ENCODE measurements around the gene RILPL2. TPM values are rescaled to one million over a fixed set of nuclear protein-coding genes. Genes with fewer than 3 reads are reported as not detected.
A peak's percentile ranks its signal among the peaks of the same experiment; 100 is the strongest.

The RILPL2 gene
- total and polyA plus RNA-seq, 2 of the 13 experiments (the other 11 are each of a cell fraction or from before 2014, with no cell fraction given) = 2.7 to 8.1 TPM

DNA sequence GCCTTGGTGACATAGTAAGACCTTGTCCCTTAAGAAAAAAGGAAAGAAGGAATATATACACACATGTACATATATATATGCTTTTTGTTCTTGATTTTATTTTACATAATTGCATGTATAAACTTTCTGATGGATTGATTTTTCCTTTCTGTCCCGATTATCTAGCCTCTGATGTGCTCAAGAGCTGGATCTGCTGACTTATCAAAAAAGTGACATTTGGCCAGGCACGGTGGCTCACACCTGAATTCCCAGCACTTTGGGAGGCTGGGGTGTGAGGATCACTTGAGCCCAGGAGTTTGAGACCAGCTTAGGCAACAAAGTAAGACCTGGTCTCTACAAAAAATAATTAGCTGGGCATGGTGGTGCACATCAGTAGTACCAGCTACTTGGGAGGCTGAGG lies 33.5 kb upstream of the RILPL2 start:
- no peaks in the 10 kb centered on the region for H3K27me3 ChIP-seq (ENCODE audit: control insufficient read depth in 1 of 2, insufficient read depth in 2 of 2, low read length in 2 of 2)
- in situ Hi-C loops (cut with HindIII; ENCODE audit: extremely low pct_ligation_motif_present, low pct_unique_long_range_greater_than_20kb) (no loop called here), intact Hi-C loops (cut with micrococcal nuclease; ENCODE audit: unreplicated experiment) (no loop called here)
- CTCF ChIA-PET (ENCODE audit: low intra/inter-chr PET ratio, low total read pairs) = no interaction called here
- H3K9ac ChIP-seq (ENCODE audit: insufficient read depth, low read depth, low read length) = no peak overlapping the region
- TF ChIP-seq MAFK (conservative IDR thresholded peaks at IDR 0.05 in 1 of 2, IDR thresholded peaks at IDR 0.05 in 1 of 2; ENCODE audit: low read length in 2 of 2) (peak; percentile 79), ZNF644 (CRISPR knock-in tag; IDR thresholded peaks at IDR 0.05; ENCODE audit: low read depth) (no peak), ZNF577 (CRISPR knock-in tag; IDR thresholded peaks at IDR 0.05; ENCODE audit: borderline replicate concordance, low read depth) (no peak), HOMEZ (CRISPR knock-in tag; IDR thresholded peaks at IDR 0.05; ENCODE audit: low read depth) (no peak), ZNF382 (CRISPR knock-in tag; IDR thresholded peaks at IDR 0.05; ENCODE audit: borderline replicate concordance) (no peak), ZBTB3 (CRISPR knock-in tag; IDR thresholded peaks at IDR 0.05; ENCODE audit: borderline replicate concordance, low read depth) (no peak), MAFF (IDR thresholded peaks at IDR 0.05; ENCODE audit: low read depth, low read length) (peak; percentile 66)
- H3K4me2 ChIP-seq (ENCODE audit: low read depth, low read length) = no peak overlapping the region
- ATAC-seq (no peak), FAIRE-seq (no peak), DNase-seq (ENCODE audit: low spot score) (no peak)
- H3K4me1 ChIP-seq (ENCODE audit: insufficient read depth, low read length) = peaks cover 59% of the 10 kb centered on the region
- H4K20me1 ChIP-seq (ENCODE audit: insufficient read depth, low read length) = no peaks in the 10 kb centered on the region
- H2AFZ ChIP-seq (ENCODE audit: low read length) = no peak overlapping the region
- no peak overlapping the region for H3K27ac ChIP-seq (ENCODE audit: extremely low read length, insufficient read depth, low read length)
- H3K9me3 ChIP-seq (ENCODE audit: low read length) = no peaks in the 10 kb centered on the region
- BruUV-seq (replicated peaks) = no TSS peak
- peaks cover under 1% of the 10 kb centered on the region for H3K79me2 ChIP-seq (ENCODE audit: insufficient read depth, low read length)
- H3K4me3 ChIP-seq (replicated peaks in 1 of 3; ENCODE audit: insufficient read depth in 1 of 3, low read depth in 2 of 3, low read length in 3 of 3) = no peak overlapping the region
- WGBS (ENCODE audit: low lambda C conversion rate) = 100% methylated on average over 2 of the region's 2 CpGs
- POLR2A ChIA-PET = no interaction called here
- H3K36me3 ChIP-seq (replicated peaks in 1 of 2; ENCODE audit: control insufficient read depth in 1 of 2, insufficient read depth in 2 of 2, low read length in 2 of 2) = peaks cover 9 to 18% of the 10 kb centered on the region in 2 experiments; a peak in 4 of 5 replicates

DNA sequence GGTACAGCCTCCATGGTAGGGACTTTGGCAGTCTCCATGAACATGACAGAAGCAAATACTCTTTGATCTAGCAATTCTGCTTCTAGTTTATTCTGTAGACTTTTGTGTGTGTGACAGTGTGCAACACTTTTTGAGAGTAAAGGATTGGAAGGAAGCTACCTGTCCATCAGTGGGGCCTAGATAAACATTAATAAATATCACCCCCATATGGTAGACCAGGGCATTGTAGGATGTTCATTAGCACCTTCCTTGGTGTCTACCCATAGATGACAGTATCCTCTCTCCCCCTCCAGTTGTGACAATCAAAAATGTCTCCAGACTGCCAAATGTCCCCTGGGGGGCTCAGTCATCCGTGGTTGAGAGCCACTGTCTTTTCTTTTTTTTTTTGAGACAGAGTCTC lies 32.3 kb upstream of the RILPL2 start:
- no peak for DNase-seq (ENCODE audit: low spot score)
- WGBS (ENCODE audit: low lambda C conversion rate) = 65% methylated on average over 1 of the region's 1 CpG
- TF ChIP-seq CTCF (CRISPR knock-in tag; IDR thresholded peaks at IDR 0.05) = peak; percentile 38
- no peak for TF ChIP-seq SNAI1 (CRISPR knock-in tag; IDR thresholded peaks at IDR 0.05; ENCODE audit: borderline replicate concordance)
- TF ChIP-seq, protein P1, sequence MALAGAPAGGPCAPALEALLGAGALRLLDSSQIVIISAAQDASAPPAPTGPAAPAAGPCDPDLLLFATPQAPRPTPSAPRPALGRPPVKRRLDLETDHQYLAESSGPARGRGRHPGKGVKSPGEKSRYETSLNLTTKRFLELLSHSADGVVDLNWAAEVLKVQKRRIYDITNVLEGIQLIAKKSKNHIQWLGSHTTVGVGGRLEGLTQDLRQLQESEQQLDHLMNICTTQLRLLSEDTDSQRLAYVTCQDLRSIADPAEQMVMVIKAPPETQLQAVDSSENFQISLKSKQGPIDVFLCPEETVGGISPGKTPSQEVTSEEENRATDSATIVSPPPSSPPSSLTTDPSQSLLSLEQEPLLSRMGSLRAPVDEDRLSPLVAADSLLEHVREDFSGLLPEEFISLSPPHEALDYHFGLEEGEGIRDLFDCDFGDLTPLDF (CRISPR knock-in tag; IDR thresholded peaks at IDR 0.05) = no peak
- TF ChIP-seq STAG1 (CRISPR knock-in tag; IDR thresholded peaks at IDR 0.05) = peak; percentile 31
- no peak overlapping the region for H3K27ac ChIP-seq (ENCODE audit: extremely low read length, insufficient read depth, low read length)
- no peaks in the 10 kb centered on the region for H3K9me3 ChIP-seq (ENCODE audit: low read length)
- ATAC-seq = peak; percentile 25; the same call in 2 of the 3 replicates
- H3K4me3 ChIP-seq (replicated peaks in 1 of 3; ENCODE audit: insufficient read depth in 1 of 3, low read depth in 2 of 3, low read length in 3 of 3) = no peak overlapping the region
- no peaks in the 10 kb centered on the region for H3K27me3 ChIP-seq (ENCODE audit: control insufficient read depth in 1 of 2, insufficient read depth in 2 of 2, low read length in 2 of 2)
- no TSS peak for BruUV-seq (replicated peaks)
- CTCF ChIA-PET (ENCODE audit: low intra/inter-chr PET ratio, low total read pairs) = no interaction called here
- intact Hi-C loops (cut with micrococcal nuclease; ENCODE audit: unreplicated experiment) (no loop called here), in situ Hi-C loops (cut with HindIII; ENCODE audit: extremely low pct_ligation_motif_present, low pct_unique_long_range_greater_than_20kb) (no loop called here)
- H2AFZ ChIP-seq (ENCODE audit: low read length) = no peak overlapping the region
- H3K79me2 ChIP-seq (ENCODE audit: insufficient read depth, low read length) = peaks cover 2% of the 10 kb centered on the region
- no peak overlapping the region for H3K9ac ChIP-seq (ENCODE audit: insufficient read depth, low read depth, low read length)
- H3K4me2 ChIP-seq (ENCODE audit: low read depth, low read length) = no peak overlapping the region
- POLR2A ChIA-PET = interaction anchor here (1.3 kb wide), 1 partner anchor 11 kb away, joined by 3 read pairs; the partner anchor contains the start of gene SNRNP35
- peaks cover 6 to 21% of the 10 kb centered on the region in 2 experiments; a peak in 4 of 5 replicates for H3K36me3 ChIP-seq (replicated peaks in 1 of 2; ENCODE audit: control insufficient read depth in 1 of 2, insufficient read depth in 2 of 2, low read length in 2 of 2)
- no peak for FAIRE-seq
- H3K4me1 ChIP-seq (ENCODE audit: insufficient read depth, low read length) = peaks cover 47% of the 10 kb centered on the region
- no peaks in the 10 kb centered on the region for H4K20me1 ChIP-seq (ENCODE audit: insufficient read depth, low read length)

Data from HepG2 (cell line).